ENCODE measurements around the gene DDX54. TPM values are rescaled to one million over a fixed set of nuclear protein-coding genes. Genes with fewer than 3 reads are reported as not detected.

DDX54 gene
- total and polyA plus RNA-seq, 4 donors = 17.9 to 75.3 (median 51.9) TPM

DNA sequence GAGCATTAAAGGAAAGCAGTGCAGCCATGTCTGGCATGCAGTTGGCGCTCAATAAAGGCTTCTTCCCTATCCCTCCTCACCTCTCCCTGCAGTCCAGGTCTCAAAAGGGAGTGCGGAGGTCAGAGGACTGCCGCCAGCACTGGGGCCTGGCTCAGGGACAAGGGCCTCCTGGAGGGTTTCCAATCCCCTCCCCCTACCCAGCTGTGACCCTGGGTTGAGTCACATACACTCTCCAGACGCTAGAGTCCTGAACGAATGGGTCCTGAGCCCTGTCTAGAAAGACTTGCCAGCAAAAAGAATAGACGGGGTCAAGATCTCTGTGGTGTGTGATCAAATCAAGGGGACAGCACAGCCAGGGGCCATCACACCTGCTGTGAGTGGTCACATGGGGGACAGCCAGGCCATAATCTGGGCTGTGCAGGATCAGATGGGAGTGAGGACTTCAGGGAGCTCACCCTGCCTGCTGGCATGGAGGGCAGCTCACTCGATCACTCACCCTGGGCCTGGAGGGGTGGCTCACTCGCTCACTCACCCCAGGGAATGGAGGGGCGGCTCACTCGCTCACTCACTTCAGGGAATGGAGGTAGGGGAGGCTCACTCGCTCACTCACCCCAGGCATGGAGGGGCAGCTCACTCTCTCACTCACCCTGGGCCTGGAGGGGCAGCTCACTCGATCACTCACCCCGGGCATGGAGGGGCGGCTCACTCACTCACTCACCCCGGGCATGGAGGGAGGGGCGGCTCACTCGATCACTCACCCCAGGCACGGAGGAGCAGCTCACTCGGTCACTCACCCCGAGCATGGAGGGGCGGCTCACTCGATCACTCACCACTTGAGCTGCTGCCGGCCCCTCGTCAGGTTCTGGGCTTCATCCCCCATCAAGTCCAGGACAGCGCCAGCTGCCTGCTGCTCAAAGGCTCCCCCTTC, 22.9 kb downstream of the DDX54 start:
- Histone ChIP-seq H3K27ac (ENCODE audit: low read depth in 1 of 2, low read length in 1 of 2) (no peak overlapping the region), H3K4me1 (ENCODE audit: control insufficient read depth in 5 of 5, insufficient read depth in 5 of 5, low read length in 5 of 5) (no peaks in the 10 kb centered on the region), H3K4me3 (no peak overlapping the region), H3K36me3 (ENCODE audit: control insufficient read depth in 4 of 4, insufficient read depth in 4 of 4, low read length in 4 of 4) (peaks cover 25 to 84% (median 39%) of the 10 kb centered on the region in 4 donors), H3K9ac (ENCODE audit: insufficient read depth in 1 of 2, low read length in 2 of 2) (no peak overlapping the region), H3K9me3 (ENCODE audit: control insufficient read depth in 4 of 4, insufficient read depth in 3 of 4, low read length in 3 of 4) (peaks cover 0 to 17% (median 0%) of the 10 kb centered on the region in 4 donors), H3K27me3 (ENCODE audit: control insufficient read depth in 3 of 3, insufficient read depth in 3 of 3, low read length in 2 of 3) (no peaks in the 10 kb centered on the region)
- TF ChIP-seq, protein P1, sequence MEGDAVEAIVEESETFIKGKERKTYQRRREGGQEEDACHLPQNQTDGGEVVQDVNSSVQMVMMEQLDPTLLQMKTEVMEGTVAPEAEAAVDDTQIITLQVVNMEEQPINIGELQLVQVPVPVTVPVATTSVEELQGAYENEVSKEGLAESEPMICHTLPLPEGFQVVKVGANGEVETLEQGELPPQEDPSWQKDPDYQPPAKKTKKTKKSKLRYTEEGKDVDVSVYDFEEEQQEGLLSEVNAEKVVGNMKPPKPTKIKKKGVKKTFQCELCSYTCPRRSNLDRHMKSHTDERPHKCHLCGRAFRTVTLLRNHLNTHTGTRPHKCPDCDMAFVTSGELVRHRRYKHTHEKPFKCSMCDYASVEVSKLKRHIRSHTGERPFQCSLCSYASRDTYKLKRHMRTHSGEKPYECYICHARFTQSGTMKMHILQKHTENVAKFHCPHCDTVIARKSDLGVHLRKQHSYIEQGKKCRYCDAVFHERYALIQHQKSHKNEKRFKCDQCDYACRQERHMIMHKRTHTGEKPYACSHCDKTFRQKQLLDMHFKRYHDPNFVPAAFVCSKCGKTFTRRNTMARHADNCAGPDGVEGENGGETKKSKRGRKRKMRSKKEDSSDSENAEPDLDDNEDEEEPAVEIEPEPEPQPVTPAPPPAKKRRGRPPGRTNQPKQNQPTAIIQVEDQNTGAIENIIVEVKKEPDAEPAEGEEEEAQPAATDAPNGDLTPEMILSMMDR (IDR thresholded peaks at IDR 0.05; ENCODE audit: control extremely low read depth, extremely low read depth) = no peak
- WGBS, 2 donors = 92% methylated on average over 25 of the region's 25 CpGs
- DNase-seq (peak in 2 of 3 donors; percentile 15 to 17), ATAC-seq (ENCODE audit: insufficient read depth, low FRiP score) (no peak)

DNA sequence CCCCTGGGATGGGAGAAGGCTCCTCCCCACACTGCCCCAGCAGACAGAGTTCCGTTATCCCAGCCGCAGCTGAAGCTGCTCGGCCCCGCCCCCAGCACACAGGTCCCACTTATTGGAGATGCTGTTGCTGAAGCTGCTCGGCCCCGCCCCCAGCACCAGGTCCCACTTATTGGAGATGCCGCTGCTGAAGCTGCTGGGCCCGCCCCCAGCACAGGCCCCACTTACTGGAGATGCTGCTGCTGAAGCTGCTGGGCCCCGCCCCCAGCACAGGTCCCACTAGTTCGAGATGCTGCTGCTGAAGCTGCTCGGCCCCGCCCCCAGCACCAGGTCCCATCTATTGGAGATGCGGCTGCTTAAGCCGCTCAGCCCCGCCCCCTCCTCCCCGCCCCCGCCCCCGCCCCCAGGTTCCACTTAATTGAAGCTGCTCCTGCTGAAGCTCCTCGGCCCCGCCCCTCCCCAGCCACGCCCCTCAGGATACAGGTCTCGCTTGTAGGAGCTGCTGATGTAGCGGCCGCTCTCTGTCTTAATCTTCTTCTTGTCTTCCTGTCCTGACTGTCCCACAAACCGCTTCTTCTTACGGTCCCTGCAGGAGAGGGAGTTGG, 23.8 kb downstream of the DDX54 start:
- no peak for DNase-seq
- Histone ChIP-seq H3K27me3 (ENCODE audit: control insufficient read depth in 3 of 3, insufficient read depth in 3 of 3, low read length in 2 of 3) (no peaks in the 10 kb centered on the region), H3K36me3 (ENCODE audit: control insufficient read depth in 4 of 4, insufficient read depth in 4 of 4, low read length in 4 of 4) (peaks cover 25 to 85% (median 39%) of the 10 kb centered on the region in 4 donors), H3K27ac (ENCODE audit: low read depth in 1 of 2, low read length in 1 of 2) (no peak overlapping the region), H3K4me3 (no peak overlapping the region), H3K9ac (ENCODE audit: insufficient read depth in 1 of 2, low read length in 2 of 2) (no peak overlapping the region), H3K9me3 (ENCODE audit: control insufficient read depth in 4 of 4, insufficient read depth in 3 of 4, low read length in 3 of 4) (peaks cover 0 to 17% (median 0%) of the 10 kb centered on the region in 4 donors), H3K4me1 (ENCODE audit: control insufficient read depth in 5 of 5, insufficient read depth in 5 of 5, low read length in 5 of 5) (no peaks in the 10 kb centered on the region)
- 83 to 87% methylated on average over 26 of the region's 26 CpGs for WGBS, 2 donors
- TF ChIP-seq, protein P1 (IDR thresholded peaks at IDR 0.05; ENCODE audit: control extremely low read depth, extremely low read depth) = no peak
- no peak for ATAC-seq (ENCODE audit: insufficient read depth, low FRiP score)

DNA sequence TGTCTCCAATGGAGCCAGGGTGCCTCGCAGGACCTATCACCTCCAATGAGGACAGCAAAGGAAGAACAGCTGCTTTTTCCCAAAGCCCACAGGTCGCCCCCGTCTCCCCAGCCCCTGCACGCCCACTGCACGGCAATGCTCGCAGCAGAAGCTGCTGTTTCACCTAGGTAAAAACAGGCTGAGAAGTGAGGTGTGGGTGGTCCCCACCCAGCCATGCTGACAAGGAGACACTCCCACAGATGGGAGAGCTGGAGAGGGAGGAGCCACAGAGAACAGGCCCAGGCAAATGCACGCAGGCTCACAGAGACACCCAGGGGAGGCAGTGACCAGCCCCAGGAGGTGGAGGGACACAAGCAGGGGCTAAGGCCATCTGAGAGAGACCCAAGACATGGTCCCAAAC, 25.3 kb downstream of the DDX54 start:
- 94 to 97% methylated on average over 7 of the region's 7 CpGs for WGBS, 2 donors

More for the DNA sequence above, 25.3 kb downstream of the DDX54 start:
- Histone ChIP-seq H3K9ac (ENCODE audit: insufficient read depth in 1 of 2, low read length in 2 of 2) (no peak overlapping the region), H3K9me3 (ENCODE audit: control insufficient read depth in 4 of 4, insufficient read depth in 3 of 4, low read length in 3 of 4) (peaks cover 0 to 10% (median 0%) of the 10 kb centered on the region in 4 donors), H3K36me3 (ENCODE audit: control insufficient read depth in 4 of 4, insufficient read depth in 4 of 4, low read length in 4 of 4) (peaks cover 25 to 69% (median 36%) of the 10 kb centered on the region in 4 donors), H3K4me3 (no peak overlapping the region), H3K27me3 (ENCODE audit: control insufficient read depth in 3 of 3, insufficient read depth in 3 of 3, low read length in 2 of 3) (peaks cover 0 to 11% (median 7%) of the 10 kb centered on the region in 3 donors), H3K4me1 (ENCODE audit: control insufficient read depth in 5 of 5, insufficient read depth in 5 of 5, low read length in 5 of 5) (no peaks in the 10 kb centered on the region), H3K27ac (ENCODE audit: low read depth in 1 of 2, low read length in 1 of 2) (no peak overlapping the region)
- TF ChIP-seq, protein P1 (IDR thresholded peaks at IDR 0.05; ENCODE audit: control extremely low read depth, extremely low read depth) = no peak
- DNase-seq (no peak), ATAC-seq (ENCODE audit: insufficient read depth, low FRiP score) (no peak)

Data from lung (tissue), 12 donors.